Neural progenitor cell (in vitro differentiated cells): ENCODE results near the gene PLEKHN1. TPM values are rescaled to one million over a fixed set of nuclear protein-coding genes. Genes with fewer than 3 reads are reported as not detected.
A peak's percentile ranks its signal among the peaks of the same experiment; 100 is the strongest.

Source experiments
- DNase-seq: peaks from one replicate; pipeline ENCODE4 v3.0.0-alpha.2; 2016; ENCODE audit warnings: low spot score
- H2AFZ ChIP-seq: fragments of 200-600 bp; sonication (generic); replicated peaks from 2 replicates; pipeline ENCODE4 v1.6.1; 2016; ENCODE audit warnings: antibody characterized with exemption
- H3F3A ChIP-seq: fragments of 200-600 bp; sonication (generic); 2 replicates; pipeline ENCODE4 v1.6.1; 2016; ENCODE audit warnings: antibody characterized with exemption, low read depth
- H3K27ac ChIP-seq: fragments of 200-600 bp; sonication (generic); 2 replicates; pipeline ENCODE4 v1.5.1; 2016; ENCODE audit warnings: mild to moderate bottlenecking
- H3K27me3 ChIP-seq: fragments of 200-600 bp; sonication (generic); 2 replicates; pipeline ENCODE4 v1.6.1; 2016; ENCODE audit warnings: mild to moderate bottlenecking, moderate library complexity
- H3K36me3 ChIP-seq: fragments of 200-600 bp; sonication (generic); 2 replicates; pipeline ENCODE4 v1.5.1; 2016
- H3K4me1 ChIP-seq: fragments of 200-600 bp; sonication (generic); 2 replicates; pipeline ENCODE4 v1.6.1; 2016; ENCODE audit warnings: mixed run types
- H3K4me2 ChIP-seq: fragments of 200-600 bp; sonication (generic); 2 replicates; pipeline ENCODE4 v1.6.1; 2016
- H3K4me3 ChIP-seq: fragments of 200-600 bp; sonication (generic); 2 replicates; pipeline ENCODE4 v1.5.1; 2016
- H3K79me2 ChIP-seq: fragments of 200-600 bp; sonication (generic); 2 replicates; pipeline ENCODE4 v1.6.1; 2016; ENCODE audit warnings: low read depth
- H3K9ac ChIP-seq: fragments of 200-600 bp; sonication (generic); 2 replicates; pipeline ENCODE4 v1.6.1; 2016
- H3K9me3 ChIP-seq: fragments of 200-600 bp; sonication (generic); 2 replicates; pipeline ENCODE4 v1.5.1; 2016; ENCODE audit warnings: low read depth
- H4K20me1 ChIP-seq: fragments of 200-600 bp; sonication (generic); 2 replicates; pipeline ENCODE4 v1.6.1; 2016; ENCODE audit warnings: low read depth
- H3K27ac Mint-ChIP-seq: 3 replicates; pipeline ENCODE4 v1.8.0; 2021; ENCODE audit warnings: mixed read lengths
- H3K27me3 Mint-ChIP-seq: 2 replicates; pipeline ENCODE4 v1.8.0; 2022; ENCODE audit warnings: low read depth, mild to moderate bottlenecking, inconsistent platforms, moderate library complexity, mixed read lengths; ENCODE audit not compliant: insufficient read depth
- H3K36me3 Mint-ChIP-seq: 3 replicates; pipeline ENCODE4 v1.8.0; 2021; ENCODE audit warnings: mixed read lengths
- H3K4me1 Mint-ChIP-seq: 3 replicates; pipeline ENCODE4 v1.8.0; 2021; ENCODE audit warnings: mixed read lengths
- H3K4me3 Mint-ChIP-seq: 3 replicates; pipeline ENCODE4 v1.8.0; 2021; ENCODE audit warnings: mild to moderate bottlenecking, moderate library complexity, mixed read lengths
- H3K9me3 Mint-ChIP-seq: 3 replicates; pipeline ENCODE4 v1.8.0; 2020; ENCODE audit warnings: mixed read lengths
- EZH2 ChIP-seq: fragments of 200-600 bp; sonication (generic); IDR thresholded peaks from 2 replicates; pipeline ENCODE4 v1.6.1; 2017; ENCODE audit warnings: antibody characterized with exemption, mild to moderate bottlenecking, moderate library complexity
- EZH2phosphoT487 ChIP-seq: fragments of 200-600 bp; sonication (generic); IDR thresholded peaks from 2 replicates; pipeline ENCODE4 v1.6.1; 2017; ENCODE audit warnings: antibody characterized with exemption
- total RNA-seq: library from RNA; depleted of rRNA; stranded (reverse); fragments of >200 nt; gene quantifications from 2 replicates; pipeline ENCODE4 v1.2.3, GENCODE V29; 2015; ENCODE audit warnings: low replicate concordance
- TF ChIP-seq, protein P1 (sequence below): fragments of 200-600 bp; sonication (generic); IDR thresholded peaks from 2 replicates; pipeline ENCODE4 v1.5.1; 2017; ENCODE audit warnings: antibody characterized with exemption, mild to moderate bottlenecking

PLEKHN1 gene
- total RNA-seq, 1 donor from 2014 or later: not detected

DNA sequence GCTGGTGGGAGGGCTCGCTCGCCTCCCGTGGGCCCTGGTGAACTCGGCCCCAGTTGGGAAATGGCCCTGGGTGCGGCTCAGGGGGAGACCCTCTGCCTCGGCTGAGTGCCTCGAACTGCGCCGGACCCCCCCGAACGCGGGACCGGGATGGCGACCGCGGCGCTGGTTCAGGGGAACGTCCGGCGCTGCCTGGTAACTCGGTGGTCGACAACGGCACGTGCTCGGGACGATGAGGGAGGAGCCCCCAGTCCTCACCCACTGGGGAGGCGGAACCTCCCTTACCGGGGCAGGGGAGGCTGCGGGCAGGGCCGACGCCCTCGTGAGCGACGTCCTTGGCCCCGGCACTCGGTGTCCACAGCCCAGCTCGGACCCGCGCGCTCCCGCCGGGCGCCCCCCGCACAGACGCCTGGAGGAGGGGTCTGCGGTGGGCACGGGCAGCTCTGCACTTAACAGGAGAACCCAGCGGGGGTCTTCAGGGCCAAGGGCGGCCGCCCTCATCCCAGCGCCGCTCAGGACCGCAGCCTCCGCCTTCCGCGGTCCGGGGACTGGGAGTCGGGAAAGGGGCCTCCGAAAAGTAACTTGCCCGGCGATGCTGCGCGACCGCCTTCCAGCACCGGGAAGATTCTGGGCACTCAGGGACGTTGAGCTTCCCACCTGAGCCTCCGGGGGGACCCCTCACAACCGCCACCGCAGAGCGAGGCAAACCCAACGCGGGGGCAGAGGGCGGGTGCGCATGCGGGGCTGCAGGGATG lies 31.9 kb downstream of the PLEKHN1 start:
- DNase-seq: peak; percentile 74
- H3K27me3 ChIP-seq: peaks cover 100% of the 10 kb centered on the region
- Mint-ChIP-seq H3K27ac (no peak overlapping the region), H3K4me1 (peaks cover 10% of the 10 kb centered on the region), H3K9me3 (peaks cover 6% of the 10 kb centered on the region), H3K36me3 (peaks cover 2% of the 10 kb centered on the region), H3K4me3 (peak overlapping the region; percentile 80), H3K27me3 (peaks cover 16% of the 10 kb centered on the region)
- no peaks in the 10 kb centered on the region for H3K79me2 ChIP-seq
- peaks cover 22% of the 10 kb centered on the region for H4K20me1 ChIP-seq
- peaks cover 29% of the 10 kb centered on the region for H3F3A ChIP-seq
- no peaks in the 10 kb centered on the region for H3K36me3 ChIP-seq
- H3K4me3 ChIP-seq: peak overlapping the region; percentile 70
- H2AFZ ChIP-seq: no peak overlapping the region
- TF ChIP-seq EZH2phosphoT487: peak; percentile 83
- TF ChIP-seq EZH2: peak; percentile 76
- TF ChIP-seq, protein P1, sequence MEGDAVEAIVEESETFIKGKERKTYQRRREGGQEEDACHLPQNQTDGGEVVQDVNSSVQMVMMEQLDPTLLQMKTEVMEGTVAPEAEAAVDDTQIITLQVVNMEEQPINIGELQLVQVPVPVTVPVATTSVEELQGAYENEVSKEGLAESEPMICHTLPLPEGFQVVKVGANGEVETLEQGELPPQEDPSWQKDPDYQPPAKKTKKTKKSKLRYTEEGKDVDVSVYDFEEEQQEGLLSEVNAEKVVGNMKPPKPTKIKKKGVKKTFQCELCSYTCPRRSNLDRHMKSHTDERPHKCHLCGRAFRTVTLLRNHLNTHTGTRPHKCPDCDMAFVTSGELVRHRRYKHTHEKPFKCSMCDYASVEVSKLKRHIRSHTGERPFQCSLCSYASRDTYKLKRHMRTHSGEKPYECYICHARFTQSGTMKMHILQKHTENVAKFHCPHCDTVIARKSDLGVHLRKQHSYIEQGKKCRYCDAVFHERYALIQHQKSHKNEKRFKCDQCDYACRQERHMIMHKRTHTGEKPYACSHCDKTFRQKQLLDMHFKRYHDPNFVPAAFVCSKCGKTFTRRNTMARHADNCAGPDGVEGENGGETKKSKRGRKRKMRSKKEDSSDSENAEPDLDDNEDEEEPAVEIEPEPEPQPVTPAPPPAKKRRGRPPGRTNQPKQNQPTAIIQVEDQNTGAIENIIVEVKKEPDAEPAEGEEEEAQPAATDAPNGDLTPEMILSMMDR: peak; percentile 16
- peak overlapping the region; percentile 97 for H3K4me2 ChIP-seq
- H3K9me3 ChIP-seq: no peaks in the 10 kb centered on the region
- H3K9ac ChIP-seq: no peak overlapping the region
- H3K27ac ChIP-seq: no peak overlapping the region
- peaks cover 12% of the 10 kb centered on the region for H3K4me1 ChIP-seq

DNA sequence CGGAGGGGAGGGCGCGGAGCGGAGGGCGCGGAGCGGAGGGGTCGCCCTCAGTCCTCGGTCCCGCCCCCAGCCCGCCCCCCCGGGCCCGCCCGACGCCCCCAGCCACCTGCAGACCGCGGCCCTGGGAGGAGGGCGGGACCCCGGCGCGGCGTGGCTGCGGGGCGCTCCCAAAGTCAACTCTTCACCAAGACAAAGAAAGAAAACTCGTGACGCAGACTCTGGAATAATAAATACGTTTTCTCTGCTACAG lies 32.4 kb downstream of the PLEKHN1 start:
- TF ChIP-seq EZH2phosphoT487 (no peak), EZH2 (no peak)
- TF ChIP-seq, protein P1: no peak
- peak overlapping the region; percentile 70 for H3K4me3 ChIP-seq
- H3K9ac ChIP-seq: no peak overlapping the region
- Mint-ChIP-seq H3K36me3 (peaks cover 2% of the 10 kb centered on the region), H3K27ac (no peak overlapping the region), H3K4me3 (peak overlapping the region; percentile 80), H3K4me1 (peaks cover 14% of the 10 kb centered on the region), H3K27me3 (peaks cover 16% of the 10 kb centered on the region), H3K9me3 (peaks cover 6% of the 10 kb centered on the region)
- peaks cover 29% of the 10 kb centered on the region for H3F3A ChIP-seq
- peaks cover 22% of the 10 kb centered on the region for H4K20me1 ChIP-seq
- H3K27ac ChIP-seq: no peak overlapping the region
- H3K4me1 ChIP-seq: peaks cover 14% of the 10 kb centered on the region
- DNase-seq: no peak
- peak overlapping the region; percentile 97 for H3K4me2 ChIP-seq
- peaks cover 100% of the 10 kb centered on the region for H3K27me3 ChIP-seq
- H3K9me3 ChIP-seq: no peaks in the 10 kb centered on the region
- no peak overlapping the region for H2AFZ ChIP-seq
- no peaks in the 10 kb centered on the region for H3K79me2 ChIP-seq
- no peaks in the 10 kb centered on the region for H3K36me3 ChIP-seq

DNA sequence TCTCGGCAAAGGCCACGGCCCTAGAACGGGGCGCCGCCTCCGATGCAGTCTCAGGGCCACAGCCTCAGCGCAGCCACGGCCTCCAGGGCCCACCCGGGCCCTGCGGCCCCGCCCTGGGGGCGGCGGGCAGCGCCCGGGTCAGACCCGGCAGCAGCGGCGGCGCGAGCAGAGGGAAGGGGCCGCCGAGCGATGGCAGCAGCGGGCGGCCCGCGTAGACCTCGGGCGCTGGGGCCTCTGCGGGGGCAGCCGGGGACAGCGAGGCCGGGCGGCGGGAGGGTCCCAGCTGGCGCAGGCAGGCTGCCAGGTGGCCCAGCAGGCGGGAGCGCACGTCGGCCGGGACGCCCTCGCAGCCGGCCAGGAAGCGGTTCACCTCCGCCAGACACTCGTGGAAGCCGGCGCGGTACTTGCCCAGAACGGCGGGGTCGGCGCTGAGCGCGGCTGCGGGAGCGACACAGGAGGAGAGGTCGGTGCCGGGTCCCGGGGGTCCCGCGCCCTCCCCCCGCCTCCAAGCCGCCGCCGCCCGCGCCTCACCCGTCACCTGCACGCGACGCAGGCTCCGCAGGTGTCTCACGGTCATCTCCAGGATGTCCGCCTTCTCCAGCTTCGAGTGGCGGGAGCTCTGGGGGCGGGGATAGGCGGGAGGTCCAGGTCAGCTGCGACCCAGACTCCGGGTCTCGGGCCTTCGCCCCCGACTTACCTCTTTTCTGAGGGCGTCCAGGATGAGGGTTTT lies 32.9 kb downstream of the PLEKHN1 start:
- Histone ChIP-seq H4K20me1 (peaks cover 22% of the 10 kb centered on the region), H3K4me2 (peak overlapping the region; percentile 97), H3K27ac (no peak overlapping the region), H3F3A (peaks cover 29% of the 10 kb centered on the region), H3K9me3 (no peaks in the 10 kb centered on the region), H3K27me3 (peaks cover 95% of the 10 kb centered on the region), H3K36me3 (no peaks in the 10 kb centered on the region), H3K4me3 (peak overlapping the region; percentile 70), H3K79me2 (no peaks in the 10 kb centered on the region), H3K9ac (peak overlapping the region; percentile 72), H2AFZ (no peak overlapping the region), H3K4me1 (peaks cover 19% of the 10 kb centered on the region)
- peak; percentile 74 for DNase-seq
- Mint-ChIP-seq H3K36me3 (peaks cover 2% of the 10 kb centered on the region), H3K27me3 (peaks cover 16% of the 10 kb centered on the region), H3K9me3 (peaks cover 4% of the 10 kb centered on the region), H3K4me3 (peak overlapping the region; percentile 84), H3K27ac (no peak overlapping the region), H3K4me1 (peaks cover 14% of the 10 kb centered on the region)
- peak; percentile 79 for TF ChIP-seq EZH2phosphoT487
- TF ChIP-seq EZH2: peak; percentile 90
- TF ChIP-seq, protein P1: peak; percentile 7
